Epithelial cell of esophagus (primary cell): Measurements from ENCODE around the gene LIMA1.
A peak's percentile ranks its signal among the peaks of the same experiment; 100 is the strongest.
"Not testable (repeated sequence)": the region's sequence is repeated elsewhere in the genome, so short reads cannot be mapped to it uniquely, and the experiment has no call there.

Source experiments
- DNase-seq: peaks from one replicate; pipeline ENCODE4 v3.0.0; 2010; ENCODE audit warnings: low read depth
- H3K4me3 ChIP-seq: 2 replicates; pipeline ENCODE4 v1.5.1; 2011; ENCODE audit warnings: mild to moderate bottlenecking, low read length, control low read depth
- CTCF ChIP-seq: IDR thresholded peaks from 2 replicates; pipeline ENCODE4 v1.5.1; 2011; ENCODE audit warnings: low read depth, mild to moderate bottlenecking, low read length, control low read depth, inconsistent platforms; ENCODE audit not compliant: insufficient read depth; ENCODE audit errors: missing control alignments

Gene LIMA1

GRCh38 chr12:50302686-50303085 is 19.4 kb upstream of the LIMA1 start:
- TF ChIP-seq CTCF = no peak
- no peak overlapping the region for H3K4me3 ChIP-seq
- DNase-seq = no peak

DNA sequence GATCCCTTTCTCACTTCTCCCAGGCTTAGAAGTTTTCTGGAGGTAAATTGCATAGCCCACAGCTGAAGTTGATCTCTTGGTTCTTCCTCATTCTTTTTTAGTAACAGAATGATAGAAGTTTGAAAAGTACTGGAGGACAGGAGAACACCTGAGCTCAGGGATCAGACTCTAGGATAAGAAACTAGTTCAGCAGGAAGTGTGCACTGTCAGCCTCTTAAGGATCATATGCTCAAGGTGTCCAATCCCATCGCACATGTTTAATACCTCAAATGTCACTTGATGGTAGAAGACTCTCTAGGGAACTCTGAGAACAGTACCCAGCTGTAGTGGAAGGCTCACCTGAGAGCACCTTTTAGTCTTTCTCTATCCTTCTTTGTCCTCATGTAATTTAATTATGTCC is 14.7 kb upstream of the LIMA1 start:
- DNase-seq = peak; percentile 47
- TF ChIP-seq CTCF = no peak
- no peak overlapping the region for H3K4me3 ChIP-seq

GRCh38 chr12:50297027-50297426 is 13.7 kb upstream of the LIMA1 start:
- no peak overlapping the region for H3K4me3 ChIP-seq
- TF ChIP-seq CTCF = no peak
- no peak for DNase-seq

DNA sequence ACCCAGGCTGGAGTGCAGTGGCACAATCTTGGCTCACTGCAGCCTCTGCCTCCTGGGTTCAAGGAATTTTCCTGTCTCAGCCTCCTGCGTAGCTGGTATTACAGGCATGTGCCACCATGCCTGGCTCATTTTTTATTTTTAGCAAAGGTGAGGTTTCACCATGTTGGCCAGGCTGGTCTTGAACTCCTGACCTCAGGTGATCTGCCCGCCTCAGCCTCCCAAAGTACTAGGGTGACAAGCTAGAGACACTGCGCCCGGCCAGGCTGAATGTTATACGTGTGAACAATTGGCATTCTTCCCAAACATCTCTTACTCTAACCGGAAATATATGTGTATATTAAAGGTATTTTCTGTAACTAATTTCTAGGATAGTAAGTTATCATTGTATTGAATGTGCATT is 13.2 kb upstream of the LIMA1 start:
- DNase-seq = no peak
- no peak for TF ChIP-seq CTCF
- H3K4me3 ChIP-seq = no peak overlapping the region

- no peak overlapping the region for H3K4me3 ChIP-seq
- DNase-seq = no peak
- TF ChIP-seq CTCF = no peak
Measured at GRCh38 chr12:50291377-50291776, 8.1 kb upstream of the LIMA1 start.

- not testable (repeated sequence) for DNase-seq, H3K4me3 ChIP-seq
Measured at GRCh38 chr12:50290692-50291091, 7.4 kb upstream of the LIMA1 start.

DNA sequence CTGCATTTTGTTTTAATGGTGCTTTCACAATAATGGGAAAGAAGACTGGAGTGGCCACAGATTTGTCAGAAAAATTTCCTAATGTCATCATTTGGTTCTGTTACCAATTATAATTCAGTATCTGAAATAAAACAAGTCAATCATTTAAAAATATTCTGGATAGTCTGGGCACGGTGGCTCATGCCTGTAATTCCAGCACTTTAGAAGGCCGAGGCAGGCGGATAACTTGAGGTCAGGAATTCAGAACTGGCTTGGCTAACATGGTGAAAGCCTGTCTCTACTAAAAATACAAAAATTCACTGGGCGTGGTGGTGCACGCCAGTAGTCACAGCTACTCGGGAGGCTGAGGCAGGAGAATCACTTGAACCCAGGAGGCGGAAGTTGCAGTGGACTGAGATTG is 4.0 kb upstream of the LIMA1 start:
- no peak for TF ChIP-seq CTCF
- H3K4me3 ChIP-seq = no peak overlapping the region
- DNase-seq = no peak

DNA sequence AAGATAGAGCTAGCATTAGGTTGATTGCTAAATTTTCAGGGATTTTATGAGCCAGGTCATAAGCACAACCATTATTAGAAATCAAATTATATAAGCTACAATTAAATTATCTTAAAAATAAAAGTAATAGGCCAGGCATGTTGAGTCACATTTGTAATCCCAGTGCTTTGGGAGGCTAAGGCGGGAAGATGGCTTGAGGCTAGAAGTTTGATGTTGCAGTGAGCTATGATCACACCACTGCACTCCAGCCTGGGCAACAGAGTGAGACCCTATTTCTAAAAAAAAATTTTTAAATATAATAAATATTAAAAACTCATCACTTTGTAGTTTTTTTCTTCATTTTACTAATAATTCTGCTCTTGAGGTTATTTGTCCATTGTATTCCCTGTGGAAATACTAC is 1.9 kb upstream of the LIMA1 start:
- DNase-seq = no peak
- no peak overlapping the region for H3K4me3 ChIP-seq
- no peak for TF ChIP-seq CTCF
